HepG2 (cell line): ENCODE data around the gene SLC4A11. TPM values are rescaled to one million over a fixed set of nuclear protein-coding genes. Genes with fewer than 3 reads are reported as not detected.
"Not testable (repeated sequence)": the region's sequence is repeated elsewhere in the genome, so short reads cannot be mapped to it uniquely, and the experiment has no call there.

Experiments
- ATAC-seq: fragments of 200-7000 bp; cut with Tn5 transposase; 3 replicates; pipeline ENCODE4 v1.9.1; 2020; ENCODE audit warnings: mild to moderate bottlenecking, moderate library complexity
- BruUV-seq: library from RNA; stranded (reverse); fragments of 400-500 nt; replicated peaks from 2 replicates; lab custom pipeline; 2021; lab: Mats Ljungman, UMichigan
- CTCF ChIA-PET: fragments of 300-600 bp; formaldehyde crosslinking; extraction: SDS; loops from one replicate; lab custom pipeline; 2021; ENCODE audit warnings: low total read pairs, inconsistent platforms, low intra/inter-chr PET ratio; lab: Yijun Ruan, JAX
- POLR2A ChIA-PET: fragments of 350-600 bp; sonication (Branson Sonifier 250); formaldehyde crosslinking; loops from one replicate; lab custom pipeline; 2020; ENCODE audit warnings: antibody characterized with exemption, inconsistent platforms; lab: Yijun Ruan, JAX
- DNase-seq: peaks from one replicate; pipeline ENCODE4 v3.0.0-alpha.2; 2015; ENCODE audit warnings: low spot score
- FAIRE-seq: peaks from 3 replicates; lab custom pipeline; 2011; peaks lifted over from hg19 to GRCh38; lab: Jason Lieb, UNC
- H2AFZ ChIP-seq: one replicate; pipeline ENCODE4 v1.6.1; 2011; ENCODE audit warnings: low read length, inconsistent platforms
- H3K27ac ChIP-seq: fragments of 300-600 bp; 3 replicates; pipeline ENCODE4 v1.8.0; 2011; ENCODE audit warnings: mixed run types, mild to moderate bottlenecking, mixed read lengths, low read length, inconsistent platforms; ENCODE audit not compliant: insufficient read depth; ENCODE audit errors: extremely low read length
- H3K27me3 ChIP-seq, 2 experiments: fragments of 200-600 bp in 1 of 2; 2 replicates in 1 of 2; 3 replicates in 1 of 2; pipeline versions ENCODE4 v1.6.0 to v1.8.0; 2011; ENCODE audit warnings: low read length in 2 of 2, mild to moderate bottlenecking in 2 of 2, moderate library complexity in 2 of 2, inconsistent platforms in 1 of 2; ENCODE audit not compliant: insufficient read depth in 2 of 2, control insufficient read depth in 1 of 2
- H3K36me3 ChIP-seq, 2 experiments: fragments of 200-600 bp in 1 of 2; replicated peaks in 1 of 2; 2 replicates in 1 of 2; 3 replicates in 1 of 2; pipeline versions ENCODE4 v1.5.1 to v1.8.0; 2011; ENCODE audit warnings: low read length in 2 of 2, inconsistent platforms in 1 of 2; ENCODE audit not compliant: insufficient read depth in 2 of 2, control insufficient read depth in 1 of 2
- H3K4me1 ChIP-seq: 2 replicates; pipeline ENCODE4 v1.5.1; 2012; ENCODE audit warnings: low read length, inconsistent platforms; ENCODE audit not compliant: insufficient read depth
- H3K4me2 ChIP-seq: 2 replicates; pipeline ENCODE4 v1.6.0; 2011; ENCODE audit warnings: low read depth, low read length, inconsistent platforms
- H3K4me3 ChIP-seq, 3 experiments: fragments of 200-600 bp in 1 of 3; sonication (generic), shearing (Covaris generic) in 1 of 3; replicated peaks in 1 of 3; 2 replicates each; pipeline ENCODE4 v1.5.1; 2011 to 2016; ENCODE audit warnings: low read length in 3 of 3, inconsistent platforms in 2 of 3, low read depth in 2 of 3, mild to moderate bottlenecking in 2 of 3, control low read depth in 1 of 3, mixed read lengths in 1 of 3; ENCODE audit not compliant: insufficient read depth in 1 of 3
- H3K79me2 ChIP-seq: one replicate; pipeline ENCODE4 v1.6.1; 2011; ENCODE audit warnings: low read length, inconsistent platforms; ENCODE audit not compliant: insufficient read depth
- H3K9ac ChIP-seq: 2 replicates; pipeline ENCODE4 v1.6.0; 2011; ENCODE audit warnings: mild to moderate bottlenecking, low read depth, low read length, inconsistent platforms; ENCODE audit not compliant: insufficient read depth
- H3K9me3 ChIP-seq: 2 replicates; pipeline ENCODE4 v1.5.1; 2012; ENCODE audit warnings: mild to moderate bottlenecking, low read length
- H4K20me1 ChIP-seq: 2 replicates; pipeline ENCODE4 v1.6.0; 2011; ENCODE audit warnings: inconsistent platforms, mild to moderate bottlenecking, low read length, moderate library complexity; ENCODE audit not compliant: insufficient read depth
- AGO2 ChIP-seq: fragments of 200-400 bp; formaldehyde crosslinking; optimal IDR thresholded peaks from 2 replicates; pipeline ENCODE3; 2017; ENCODE audit warnings: mild to moderate bottlenecking, low read depth, low read length, moderate library complexity
- BRCA1 ChIP-seq: sonication (generic); formaldehyde crosslinking; IDR thresholded peaks from 2 replicates; pipeline ENCODE4 v1.4.0; 2020; ENCODE audit warnings: missing genetic modification reagents
- CREM ChIP-seq, 2 experiments: sonication (generic) in 1 of 2; formaldehyde crosslinking in 1 of 2; IDR thresholded peaks; 2 replicates each; pipeline versions ENCODE4 v1.4.0 to v1.6.1; 2016 to 2020; ENCODE audit warnings: antibody characterized with exemption in 1 of 2, mild to moderate bottlenecking in 1 of 2, missing genetic modification reagents in 1 of 2
- POLR2A ChIP-seq, 2 experiments: IDR thresholded peaks; 2 replicates each; pipeline ENCODE4 v1.6.1; 2011; ENCODE audit warnings: low read depth in 2 of 2, low read length in 2 of 2, mild to moderate bottlenecking in 1 of 2, moderate library complexity in 1 of 2; ENCODE audit not compliant: insufficient read depth in 1 of 2
- ZNF121 ChIP-seq: sonication (generic); formaldehyde crosslinking; IDR thresholded peaks from 2 replicates; pipeline ENCODE4 v1.5.0; 2020; ENCODE audit warnings: mild to moderate bottlenecking, missing genetic modification reagents
- WGBS: methylation state at CpG from one replicate; pipeline ENCODE4 v1.1.6; 2017; ENCODE audit warnings: low lambda C conversion rate; 5-methylcytosine and 5-hydroxymethylcytosine counted together
- in situ Hi-C: cut with HindIII; loops from 2 replicates; pipeline ENCODE4 v1.10.0; 2017; ENCODE audit warnings: low pct_unique_long_range_greater_than_20kb; ENCODE audit not compliant: extremely low pct_ligation_motif_present
- intact Hi-C: fragments of 100-400 bp; cut with micrococcal nuclease; formaldehyde crosslinking; loops from one replicate; pipeline ENCODE4 v1.10.0; 2022; ENCODE audit not compliant: unreplicated experiment
- polyA plus RNA-seq, 8 experiments: library from polyadenylated mRNA; depleted of rRNA in 3 of 8; stranded (reverse) in 7 of 8; unstranded in 1 of 8; fragments of >200 nt; fragmentation: Illumina TruSeq in 4 of 8; extraction: Trizol in 4 of 8; gene quantifications; 2 replicates each; pipeline versions ENCODE4 v1.2.1 to v1.2.3, GENCODE V29; 2011 to 2016; ENCODE audit warnings: low read depth in 4 of 8, missing spikeins in 1 of 8, mixed read lengths in 1 of 8; ENCODE audit not compliant: insufficient read depth in 1 of 8
- total RNA-seq, 5 experiments: library from RNA; depleted of rRNA; stranded (reverse); fragments of >200 nt; fragmentation: Illumina TruSeq; extraction: Trizol; gene quantifications; 2 replicates each; pipeline ENCODE4 v1.2.3, GENCODE V29; 2016; ENCODE audit warnings: low read depth in 1 of 5

SLC4A11 gene
- total and polyA plus RNA-seq, 2 of the 13 experiments (the other 11 are each of a cell fraction or from before 2014, with no cell fraction given) = 3.9 to 27.0 TPM

GRCh38 chr20:3182429-3182828, 56.6 kb downstream of the SLC4A11 start:
- BruUV-seq, H3K27ac ChIP-seq, H3K4me3 ChIP-seq, H3K9me3 ChIP-seq, CTCF ChIA-PET, H3K36me3 ChIP-seq, H2AFZ ChIP-seq, H4K20me1 ChIP-seq, H3K27me3 ChIP-seq, H3K4me1 ChIP-seq, intact Hi-C loops, H3K79me2 ChIP-seq, H3K4me2 ChIP-seq, DNase-seq, H3K9ac ChIP-seq, FAIRE-seq, ATAC-seq, in situ Hi-C loops: not testable (repeated sequence)
- WGBS = 96% methylated on average over 5 of the region's 5 CpGs
- POLR2A ChIA-PET = interaction anchor here (1.2 kb wide), 1 partner anchor 21 kb away, joined by 3 read pairs; no protein-coding TSS in a partner anchor
- TF ChIP-seq AGO2 = peak; percentile 41
- 0 out of 4 replicates have a peak, but pooled peaks of 1 of the 2 experiments have one; percentile 16 for TF ChIP-seq POLR2A (IDR thresholded peaks at IDR 0.05; ENCODE audit: insufficient read depth in 1 of 2, low read depth in 2 of 2, low read length in 2 of 2)
- TF ChIP-seq ZNF121 (CRISPR knock-in tag) = peak; percentile 95

GRCh38 chr20:3181270-3181669, 57.7 kb downstream of the SLC4A11 start:
- H3K9me3 ChIP-seq = no peaks in the 10 kb centered on the region
- H3K27me3 ChIP-seq = no peaks in the 10 kb centered on the region
- intact Hi-C loops (no loop called here), in situ Hi-C loops (no loop called here)
- no peaks in the 10 kb centered on the region for H3K79me2 ChIP-seq
- FAIRE-seq = no peak
- no peaks in the 10 kb centered on the region for H4K20me1 ChIP-seq
- no peak for DNase-seq
- H3K36me3 ChIP-seq = no peaks in the 10 kb centered on the region; a peak in 2 of 5 replicates
- no peak overlapping the region for H3K4me3 ChIP-seq
- no peak overlapping the region for H3K27ac ChIP-seq
- BruUV-seq = no TSS peak
- ChIA-PET CTCF (no interaction called here), POLR2A (interaction anchor here (0.8 to 1.2 kb wide), 2 partner anchors 13 to 22 kb away, joined by 3 read pairs; no protein-coding TSS in a partner anchor)
- no peak overlapping the region for H2AFZ ChIP-seq
- 88% methylated on average over 5 of the region's 5 CpGs for WGBS
- ATAC-seq = no peak
- peaks cover under 1% of the 10 kb centered on the region for H3K4me1 ChIP-seq
- TF ChIP-seq BRCA1 (CRISPR knock-in tag) (no peak), CREM (IDR thresholded peaks at IDR 0.05) (no peak), CREM (CRISPR knock-in tag; IDR thresholded peaks at IDR 0.05) (no peak)
- H3K4me2 ChIP-seq = no peak overlapping the region
- no peak overlapping the region for H3K9ac ChIP-seq
